Endothelial cell of umbilical vein (primary cell): ENCODE data around the gene FGF6.

Experiments used
- CTCF ChIP-seq, 2 donors: IDR thresholded peaks; 1 replicate in 1 of 2; 2 replicates in 1 of 2; pipeline ENCODE4 v1.5.1; 2011; ENCODE audit warnings: low read length in 2 of 2, mild to moderate bottlenecking in 2 of 2, moderate library complexity in 2 of 2, control low read depth in 1 of 2, inconsistent platforms in 1 of 2, low read depth in 1 of 2; ENCODE audit not compliant: insufficient read depth in 1 of 2; ENCODE audit errors: extremely low read depth in 1 of 2
- EZH2 ChIP-seq: IDR thresholded peaks from 2 replicates; pipeline ENCODE4 v1.6.1; 2012; ENCODE audit warnings: borderline replicate concordance, low read depth, mild to moderate bottlenecking, moderate library complexity, low read length, inconsistent platforms; ENCODE audit not compliant: severe bottlenecking
- FOS ChIP-seq: IDR thresholded peaks from 2 replicates; pipeline ENCODE4 v1.6.1; 2011; ENCODE audit warnings: mild to moderate bottlenecking, low read length, moderate library complexity, borderline replicate concordance; ENCODE audit not compliant: insufficient read depth
- POLR2A ChIP-seq: IDR thresholded peaks from 2 replicates; pipeline ENCODE4 v1.6.1; 2012; ENCODE audit warnings: low read depth, mild to moderate bottlenecking, control low read depth, low read length
- POLR2AphosphoS5 ChIP-seq: IDR thresholded peaks from 2 replicates; pipeline ENCODE4 v1.6.1; 2012; ENCODE audit warnings: low read depth, mild to moderate bottlenecking, control low read depth, low read length, moderate library complexity; ENCODE audit not compliant: insufficient read depth
- TF ChIP-seq, protein P1 (sequence below): IDR thresholded peaks from 2 replicates; pipeline ENCODE4 v1.6.1; 2011; ENCODE audit not compliant: insufficient read depth, insufficient read length

- TF ChIP-seq EZH2 (no peak), CTCF (IDR thresholded peaks at IDR 0.05; ENCODE audit: extremely low read depth in 1 of 2, insufficient read depth in 1 of 2, low read depth in 1 of 2, low read length in 2 of 2) (no peak), FOS (no peak), POLR2AphosphoS5 (no peak), POLR2A (no peak)
- TF ChIP-seq, protein P1, sequence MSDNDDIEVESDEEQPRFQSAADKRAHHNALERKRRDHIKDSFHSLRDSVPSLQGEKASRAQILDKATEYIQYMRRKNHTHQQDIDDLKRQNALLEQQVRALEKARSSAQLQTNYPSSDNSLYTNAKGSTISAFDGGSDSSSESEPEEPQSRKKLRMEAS, result no peak
Measured at GRCh38 chr12:4435537-4435936, 10.1 kb downstream of the FGF6 start.
